ENCODE measurements around the gene NUP188. TPM values are rescaled to one million over a fixed set of nuclear protein-coding genes. Genes with fewer than 3 reads are reported as not detected.

NUP188 gene
- total and polyA plus RNA-seq, 2 of the 13 experiments (the other 11 are each of a cell fraction or from before 2014, with no cell fraction given), result 28.0 to 38.5 TPM

- TF ChIP-seq POLR2G (IDR thresholded peaks at IDR 0.05; ENCODE audit: low read depth, low read length), result no peak
- TF ChIP-seq PCBP2 (optimal IDR thresholded peaks at IDR 0.05; ENCODE audit: low read depth, low read length, poor library complexity, severe bottlenecking), result no peak
- no peak for TF ChIP-seq MEIS2 (CRISPR knock-in tag; IDR thresholded peaks at IDR 0.05)
- no peak for TF ChIP-seq ZFP37 (CRISPR knock-in tag; IDR thresholded peaks at IDR 0.05; ENCODE audit: borderline replicate concordance)
- TF ChIP-seq KAT8 (CRISPR knock-in tag; IDR thresholded peaks at IDR 0.05), result 0 out of 2 replicates have a peak, but pooled peaks have one; percentile 22
- no peak for TF ChIP-seq ZFP90 (CRISPR knock-in tag; IDR thresholded peaks at IDR 0.05; ENCODE audit: borderline replicate concordance)
- no peak for TF ChIP-seq ZNF670 (CRISPR knock-in tag; IDR thresholded peaks at IDR 0.05; ENCODE audit: borderline replicate concordance)
- TF ChIP-seq ZNF30 (CRISPR knock-in tag; IDR thresholded peaks at IDR 0.05), result no peak
- 0 out of 2 replicates have a peak, but pooled peaks have one; percentile 36 for TF ChIP-seq HMGXB3 (CRISPR knock-in tag; IDR thresholded peaks at IDR 0.05; ENCODE audit: borderline replicate concordance)
- no peak for TF ChIP-seq ZNF510 (CRISPR knock-in tag; IDR thresholded peaks at IDR 0.05; ENCODE audit: low read depth)
- no peak for TF ChIP-seq FOXC1 (CRISPR knock-in tag; IDR thresholded peaks at IDR 0.05; ENCODE audit: borderline replicate concordance)
- no peak for TF ChIP-seq ZNF598 (CRISPR knock-in tag; IDR thresholded peaks at IDR 0.05; ENCODE audit: borderline replicate concordance)
- TF ChIP-seq TGIF2 (CRISPR knock-in tag; IDR thresholded peaks at IDR 0.05), result 0 out of 2 replicates have a peak, but pooled peaks have one; percentile 9
- peak; percentile 65 for TF ChIP-seq ZFX (CRISPR knock-in tag; IDR thresholded peaks at IDR 0.05; ENCODE audit: low read depth)
- TF ChIP-seq THAP8 (CRISPR knock-in tag; IDR thresholded peaks at IDR 0.05; ENCODE audit: borderline replicate concordance), result no peak
- TF ChIP-seq CTCF (CRISPR knock-in tag; IDR thresholded peaks at IDR 0.05), result no peak; the same call in 1 of the 2 replicates
- TF ChIP-seq FOXP4 (CRISPR knock-in tag; IDR thresholded peaks at IDR 0.05), result peak; percentile 33; the same call in 1 of the 2 replicates
- 0 out of 2 replicates have a peak, but pooled peaks have one; percentile 22 for TF ChIP-seq ZKSCAN8 (CRISPR knock-in tag; IDR thresholded peaks at IDR 0.05; ENCODE audit: borderline replicate concordance)
- no peak for TF ChIP-seq NFYC (CRISPR knock-in tag; IDR thresholded peaks at IDR 0.05)
Measured at GRCh38 chr9:128919402-128920089, 28.0 kb upstream of the NUP188 start (continued).

All from HepG2 (cell line).